Progenitor cell of endocrine pancreas (in vitro differentiated cells): Measurements from ENCODE around the gene RCSD1. TPM values are rescaled to one million over a fixed set of nuclear protein-coding genes. Genes with fewer than 3 reads are reported as not detected.
"Not testable (repeated sequence)": the region's sequence is repeated elsewhere in the genome, so short reads cannot be mapped to it uniquely, and the experiment has no call there.

ENCODE experiments used
- DNase-seq: peaks from one replicate; pipeline ENCODE4 v3.0.0; 2021; ENCODE audit warnings: low spot score; ENCODE audit not compliant: unreplicated experiment
- H3K27ac Mint-ChIP-seq: 2 replicates; pipeline ENCODE4 v1.8.0; 2021; ENCODE audit warnings: mild to moderate bottlenecking, moderate library complexity, mixed read lengths
- H3K27me3 Mint-ChIP-seq: 2 replicates; pipeline ENCODE4 v1.8.0; 2021; ENCODE audit warnings: mixed read lengths
- H3K36me3 Mint-ChIP-seq: 2 replicates; pipeline ENCODE4 v1.8.0; 2022; ENCODE audit warnings: mixed read lengths; ENCODE audit not compliant: insufficient read depth
- H3K4me1 Mint-ChIP-seq: 2 replicates; pipeline ENCODE4 v1.8.0; 2021; ENCODE audit warnings: low read depth, mixed read lengths
- H3K4me3 Mint-ChIP-seq: 2 replicates; pipeline ENCODE4 v1.8.0; 2021; ENCODE audit warnings: low read depth, mild to moderate bottlenecking, moderate library complexity, mixed read lengths
- H3K9me3 Mint-ChIP-seq: 2 replicates; pipeline ENCODE4 v1.8.0; 2021; ENCODE audit warnings: low read depth, mixed read lengths
- total RNA-seq: library from RNA; stranded (reverse); gene quantifications from 2 replicates; pipeline ENCODE4 v1.2.1, GENCODE V29; 2021
- TF ChIP-seq, protein P1 (sequence below): fragments of 200-600 bp; sonication (generic); IDR thresholded peaks from one replicate; pipeline ENCODE4 v1.5.0; 2021; ENCODE audit warnings: antibody characterized with exemption, mild to moderate bottlenecking; ENCODE audit not compliant: unreplicated experiment

Gene RCSD1
- total RNA-seq, 1 donor from 2014 or later, result 0.22 TPM

GRCh38 chr1:167734227-167734626 lies 104.2 kb downstream of the RCSD1 start:
- H3K9me3 Mint-ChIP-seq, result peaks cover 5% of the 10 kb centered on the region

GRCh38 chr1:167734841-167735240 lies 104.8 kb downstream of the RCSD1 start:
- Mint-ChIP-seq H3K9me3 (peaks cover 5% of the 10 kb centered on the region), H3K36me3 (peaks cover 34% of the 10 kb centered on the region), H3K4me3 (no peak overlapping the region), H3K4me1 (peaks cover 5% of the 10 kb centered on the region), H3K27ac (no peak overlapping the region), H3K27me3 (no peaks in the 10 kb centered on the region)
- DNase-seq, result no peak
- TF ChIP-seq, protein P1, sequence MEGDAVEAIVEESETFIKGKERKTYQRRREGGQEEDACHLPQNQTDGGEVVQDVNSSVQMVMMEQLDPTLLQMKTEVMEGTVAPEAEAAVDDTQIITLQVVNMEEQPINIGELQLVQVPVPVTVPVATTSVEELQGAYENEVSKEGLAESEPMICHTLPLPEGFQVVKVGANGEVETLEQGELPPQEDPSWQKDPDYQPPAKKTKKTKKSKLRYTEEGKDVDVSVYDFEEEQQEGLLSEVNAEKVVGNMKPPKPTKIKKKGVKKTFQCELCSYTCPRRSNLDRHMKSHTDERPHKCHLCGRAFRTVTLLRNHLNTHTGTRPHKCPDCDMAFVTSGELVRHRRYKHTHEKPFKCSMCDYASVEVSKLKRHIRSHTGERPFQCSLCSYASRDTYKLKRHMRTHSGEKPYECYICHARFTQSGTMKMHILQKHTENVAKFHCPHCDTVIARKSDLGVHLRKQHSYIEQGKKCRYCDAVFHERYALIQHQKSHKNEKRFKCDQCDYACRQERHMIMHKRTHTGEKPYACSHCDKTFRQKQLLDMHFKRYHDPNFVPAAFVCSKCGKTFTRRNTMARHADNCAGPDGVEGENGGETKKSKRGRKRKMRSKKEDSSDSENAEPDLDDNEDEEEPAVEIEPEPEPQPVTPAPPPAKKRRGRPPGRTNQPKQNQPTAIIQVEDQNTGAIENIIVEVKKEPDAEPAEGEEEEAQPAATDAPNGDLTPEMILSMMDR, result no peak

More at GRCh38 chr1:167734227-167734626, 104.2 kb downstream of the RCSD1 start:
- DNase-seq, result no peak
- TF ChIP-seq, protein P1, result no peak
- Mint-ChIP-seq H3K27me3 (no peaks in the 10 kb centered on the region), H3K36me3 (peaks cover 34% of the 10 kb centered on the region), H3K27ac (no peak overlapping the region), H3K4me1 (peaks cover 2% of the 10 kb centered on the region), H3K4me3 (no peak overlapping the region)

GRCh38 chr1:167737169-167737568 lies 107.1 kb downstream of the RCSD1 start:
- TF ChIP-seq, protein P1, result no peak
- Mint-ChIP-seq H3K36me3 (peaks cover 24% of the 10 kb centered on the region), H3K4me3 (no peak overlapping the region), H3K27me3 (no peaks in the 10 kb centered on the region), H3K4me1 (peaks cover 7% of the 10 kb centered on the region), H3K9me3 (peaks cover 5% of the 10 kb centered on the region), H3K27ac (no peak overlapping the region)
- DNase-seq, result no peak

GRCh38 chr1:167738158-167738557 lies 108.1 kb downstream of the RCSD1 start:
- H3K27ac Mint-ChIP-seq, result no peak overlapping the region
- no peaks in the 10 kb centered on the region for H3K27me3 Mint-ChIP-seq
- DNase-seq, result no peak
- peaks cover 12% of the 10 kb centered on the region for H3K4me1 Mint-ChIP-seq
- peaks cover 25% of the 10 kb centered on the region for H3K36me3 Mint-ChIP-seq
- peaks cover 5% of the 10 kb centered on the region for H3K9me3 Mint-ChIP-seq
- TF ChIP-seq, protein P1, result no peak
- no peak overlapping the region for H3K4me3 Mint-ChIP-seq

DNA sequence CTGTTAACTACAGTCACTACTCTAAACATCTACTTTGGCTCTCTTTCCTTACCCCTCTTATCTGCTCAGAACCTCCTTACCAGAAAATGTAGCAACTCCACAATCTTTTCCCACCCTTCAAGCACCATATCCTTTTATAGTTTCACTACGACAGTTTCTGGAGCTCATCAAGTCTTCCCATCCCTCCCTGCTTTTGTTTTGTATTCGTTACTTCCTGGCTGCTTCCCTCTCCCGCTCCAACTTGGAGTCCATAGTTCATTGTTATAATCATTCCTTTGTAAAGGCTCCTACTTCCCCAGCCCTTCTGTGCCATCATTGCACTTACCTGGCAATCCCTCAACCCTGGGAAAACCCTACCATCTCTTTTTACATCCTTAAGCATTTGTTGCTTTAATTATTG lies 109.7 kb downstream of the RCSD1 start:
- no peak for DNase-seq
- Mint-ChIP-seq H3K27ac (peak overlapping the region; percentile 30), H3K4me1 (peaks cover 18% of the 10 kb centered on the region), H3K36me3 (peaks cover 21% of the 10 kb centered on the region), H3K9me3 (peaks cover 5% of the 10 kb centered on the region), H3K4me3 (no peak overlapping the region), H3K27me3 (no peaks in the 10 kb centered on the region)
- TF ChIP-seq, protein P1, result no peak

- H3K27ac Mint-ChIP-seq, H3K9me3 Mint-ChIP-seq, DNase-seq, H3K4me3 Mint-ChIP-seq, H3K27me3 Mint-ChIP-seq: not testable (repeated sequence)
- H3K36me3 Mint-ChIP-seq, result peaks cover 18% of the 10 kb centered on the region
- H3K4me1 Mint-ChIP-seq, result peaks cover 18% of the 10 kb centered on the region
Measured at GRCh38 chr1:167741103-167741502, 111.1 kb downstream of the RCSD1 start.

- H3K4me1 Mint-ChIP-seq, result peaks cover 18% of the 10 kb centered on the region
- not testable (repeated sequence) for H3K9me3 Mint-ChIP-seq, DNase-seq, H3K27me3 Mint-ChIP-seq, H3K4me3 Mint-ChIP-seq
- H3K36me3 Mint-ChIP-seq, result peaks cover 17% of the 10 kb centered on the region
- H3K27ac Mint-ChIP-seq, result peak overlapping the region; percentile 22
Measured at GRCh38 chr1:167742392-167743057, 112.5 kb downstream of the RCSD1 start.
